GM21528 (cell line): ENCODE results near the gene CAPNS2.
"Not testable (repeated sequence)": the region's sequence is repeated elsewhere in the genome, so short reads cannot be mapped to it uniquely, and the experiment has no call there.

Experiments
- ATAC-seq: cut with Tn5 transposase; IDR thresholded peaks from one replicate; pipeline ENCODE4 v1.9.1; 2021; ENCODE audit warnings: mild to moderate bottlenecking, moderate library complexity; ENCODE audit not compliant: unreplicated experiment, low FRiP score

Gene CAPNS2

GRCh38 chr16:55565086-55565485 is 1.4 kb upstream of the CAPNS2 start:
- no peak for ATAC-seq

GRCh38 chr16:55567382-55567781 is 898 bp downstream of the CAPNS2 start:
- no peak for ATAC-seq

GRCh38 chr16:55568207-55568606 is 1.7 kb downstream of the CAPNS2 start:
- no peak for ATAC-seq

- no peak for ATAC-seq
Observed at GRCh38 chr16:55569025-55569424, 2.5 kb downstream of the CAPNS2 start.

GRCh38 chr16:55570159-55570558 is 3.7 kb downstream of the CAPNS2 start:
- ATAC-seq, result no peak

- ATAC-seq, result no peak
Observed at GRCh38 chr16:55571191-55571897, 4.9 kb downstream of the CAPNS2 start.

- no peak for ATAC-seq
Observed at GRCh38 chr16:55572439-55572838, 6.0 kb downstream of the CAPNS2 start.

- ATAC-seq, result no peak
Observed at GRCh38 chr16:55574811-55575210, 8.3 kb downstream of the CAPNS2 start.

- no peak for ATAC-seq
Observed at GRCh38 chr16:55575496-55575895, 9.0 kb downstream of the CAPNS2 start.

- no peak for ATAC-seq
Observed at GRCh38 chr16:55576384-55576783, 9.9 kb downstream of the CAPNS2 start.

GRCh38 chr16:55577887-55578286 is 11.4 kb downstream of the CAPNS2 start:
- ATAC-seq, result no peak

GRCh38 chr16:55585631-55586030 is 19.1 kb downstream of the CAPNS2 start:
- no peak for ATAC-seq

- ATAC-seq, result no peak
Observed at GRCh38 chr16:55588799-55589198, 22.3 kb downstream of the CAPNS2 start.

GRCh38 chr16:55592306-55592705 is 25.8 kb downstream of the CAPNS2 start:
- ATAC-seq, result no peak

GRCh38 chr16:55597928-55598327 is 31.4 kb downstream of the CAPNS2 start:
- ATAC-seq, result no peak

GRCh38 chr16:55605754-55606336 is 39.4 kb downstream of the CAPNS2 start:
- no peak for ATAC-seq

GRCh38 chr16:55613613-55614335 is 47.3 kb downstream of the CAPNS2 start:
- ATAC-seq, result no peak

- no peak for ATAC-seq
Observed at GRCh38 chr16:55615071-55615470, 48.6 kb downstream of the CAPNS2 start.

- not testable (repeated sequence) for ATAC-seq
Observed at GRCh38 chr16:55615670-55616069, 49.2 kb downstream of the CAPNS2 start.
